ENCODE data around the gene PLA2G7. TPM values are rescaled to one million over a fixed set of nuclear protein-coding genes. Genes with fewer than 3 reads are reported as not detected.
"Not testable (repeated sequence)": the region's sequence is repeated elsewhere in the genome, so short reads cannot be mapped to it uniquely, and the experiment has no call there.

Gene PLA2G7
- total RNA-seq, 1 donor from 2014 or later = 1.7 TPM

- Histone ChIP-seq H3K36me3 (ENCODE audit: control insufficient read depth, insufficient read depth, low read length) (no peaks in the 10 kb centered on the region), H3K27me3 (ENCODE audit: control insufficient read depth, insufficient read depth, low read length) (no peaks in the 10 kb centered on the region), H3K4me3 (ENCODE audit: low read depth, low read length) (no peak overlapping the region)
- DNase-seq (ENCODE audit: low read depth) = no peak
- TF ChIP-seq, protein P1, sequence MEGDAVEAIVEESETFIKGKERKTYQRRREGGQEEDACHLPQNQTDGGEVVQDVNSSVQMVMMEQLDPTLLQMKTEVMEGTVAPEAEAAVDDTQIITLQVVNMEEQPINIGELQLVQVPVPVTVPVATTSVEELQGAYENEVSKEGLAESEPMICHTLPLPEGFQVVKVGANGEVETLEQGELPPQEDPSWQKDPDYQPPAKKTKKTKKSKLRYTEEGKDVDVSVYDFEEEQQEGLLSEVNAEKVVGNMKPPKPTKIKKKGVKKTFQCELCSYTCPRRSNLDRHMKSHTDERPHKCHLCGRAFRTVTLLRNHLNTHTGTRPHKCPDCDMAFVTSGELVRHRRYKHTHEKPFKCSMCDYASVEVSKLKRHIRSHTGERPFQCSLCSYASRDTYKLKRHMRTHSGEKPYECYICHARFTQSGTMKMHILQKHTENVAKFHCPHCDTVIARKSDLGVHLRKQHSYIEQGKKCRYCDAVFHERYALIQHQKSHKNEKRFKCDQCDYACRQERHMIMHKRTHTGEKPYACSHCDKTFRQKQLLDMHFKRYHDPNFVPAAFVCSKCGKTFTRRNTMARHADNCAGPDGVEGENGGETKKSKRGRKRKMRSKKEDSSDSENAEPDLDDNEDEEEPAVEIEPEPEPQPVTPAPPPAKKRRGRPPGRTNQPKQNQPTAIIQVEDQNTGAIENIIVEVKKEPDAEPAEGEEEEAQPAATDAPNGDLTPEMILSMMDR (IDR thresholded peaks at IDR 0.05; ENCODE audit: insufficient read depth, low read length, poor library complexity, severe bottlenecking) = no peak
Observed at GRCh38 chr6:46751658-46752057, 16.5 kb upstream of the PLA2G7 start.

GRCh38 chr6:46749731-46750130 is 14.6 kb upstream of the PLA2G7 start:
- H3K36me3 ChIP-seq (ENCODE audit: control insufficient read depth, insufficient read depth, low read length) = no peaks in the 10 kb centered on the region
- H3K4me3 ChIP-seq (ENCODE audit: low read depth, low read length) = no peak overlapping the region
- no peaks in the 10 kb centered on the region for H3K27me3 ChIP-seq (ENCODE audit: control insufficient read depth, insufficient read depth, low read length)
- TF ChIP-seq, protein P1 (IDR thresholded peaks at IDR 0.05; ENCODE audit: insufficient read depth, low read length, poor library complexity, severe bottlenecking) = no peak
- DNase-seq (ENCODE audit: low read depth) = no peak

GRCh38 chr6:46748940-46749503 is 13.8 kb upstream of the PLA2G7 start:
- Histone ChIP-seq H3K36me3 (ENCODE audit: control insufficient read depth, insufficient read depth, low read length) (no peaks in the 10 kb centered on the region), H3K27me3 (ENCODE audit: control insufficient read depth, insufficient read depth, low read length) (no peaks in the 10 kb centered on the region), H3K4me3 (ENCODE audit: low read depth, low read length) (no peak overlapping the region)
- DNase-seq (ENCODE audit: low read depth) = no peak
- TF ChIP-seq, protein P1 (IDR thresholded peaks at IDR 0.05; ENCODE audit: insufficient read depth, low read length, poor library complexity, severe bottlenecking) = no peak

GRCh38 chr6:46746696-46747095 is 11.5 kb upstream of the PLA2G7 start, which contains the start of gene ANKRD66:
ANKRD66 (plus strand) TSS chr6:46746933; CDS start chr6:46751949, 5,016 bp downstream.
- H3K36me3 ChIP-seq (ENCODE audit: control insufficient read depth, insufficient read depth, low read length) = no peaks in the 10 kb centered on the region
- TF ChIP-seq, protein P1 (IDR thresholded peaks at IDR 0.05; ENCODE audit: insufficient read depth, low read length, poor library complexity, severe bottlenecking) = no peak
- H3K27me3 ChIP-seq (ENCODE audit: control insufficient read depth, insufficient read depth, low read length) = no peaks in the 10 kb centered on the region
- DNase-seq (ENCODE audit: low read depth) = no peak
- no peak within 1 kb of the TSS for H3K4me3 ChIP-seq (ENCODE audit: low read depth, low read length)

- H3K4me3 ChIP-seq (ENCODE audit: low read depth, low read length) = no peak overlapping the region
- TF ChIP-seq, protein P1 (IDR thresholded peaks at IDR 0.05; ENCODE audit: insufficient read depth, low read length, poor library complexity, severe bottlenecking) = no peak
- no peaks in the 10 kb centered on the region for H3K36me3 ChIP-seq (ENCODE audit: control insufficient read depth, insufficient read depth, low read length)
- H3K27me3 ChIP-seq (ENCODE audit: control insufficient read depth, insufficient read depth, low read length) = no peaks in the 10 kb centered on the region
- no peak for DNase-seq (ENCODE audit: low read depth)
Observed at GRCh38 chr6:46745973-46746372, 10.8 kb upstream of the PLA2G7 start.

- not testable (repeated sequence) for H3K4me3 ChIP-seq (ENCODE audit: low read depth, low read length); DNase-seq (ENCODE audit: low read depth); H3K36me3 ChIP-seq (ENCODE audit: control insufficient read depth, insufficient read depth, low read length); H3K27me3 ChIP-seq (ENCODE audit: control insufficient read depth, insufficient read depth, low read length)
Observed at GRCh38 chr6:46744159-46744725, 9.1 kb upstream of the PLA2G7 start.
